ENCODE data around the gene HS3ST6.
"Not testable (repeated sequence)": the region's sequence is repeated elsewhere in the genome, so short reads cannot be mapped to it uniquely, and the experiment has no call there.

Gene HS3ST6

GRCh38 chr16:1924095-1924494, 5.9 kb upstream of the HS3ST6 start:
- DNase-seq: no peak

GRCh38 chr16:1923299-1924034, 5.3 kb upstream of the HS3ST6 start:
- DNase-seq: no peak

GRCh38 chr16:1922357-1922756, 4.1 kb upstream of the HS3ST6 start:
- no peak for DNase-seq

- DNase-seq: no peak
These were observed 2.5 kb upstream of the HS3ST6 start for GRCh38 chr16:1920727-1921171.

GRCh38 chr16:1920122-1920521, 1.9 kb upstream of the HS3ST6 start:
- not testable (repeated sequence) for DNase-seq

- no peak for DNase-seq
These were observed 1.2 kb upstream of the HS3ST6 start for GRCh38 chr16:1919327-1919998.

- no peak for DNase-seq
These were observed 407 bp downstream of the HS3ST6 start for GRCh38 chr16:1917665-1918350.

GRCh38 chr16:1917056-1917664, 1.1 kb downstream of the HS3ST6 start:
- no peak for DNase-seq

GRCh38 chr16:1916640-1916990, 1.6 kb downstream of the HS3ST6 start:
- no peak for DNase-seq

- no peak for DNase-seq
These were observed 2.2 kb downstream of the HS3ST6 start for GRCh38 chr16:1915732-1916639.

GRCh38 chr16:1914988-1915387, 3.2 kb downstream of the HS3ST6 start:
- DNase-seq: no peak

GRCh38 chr16:1914084-1914608, 4.1 kb downstream of the HS3ST6 start:
- DNase-seq: no peak

- DNase-seq: peak; percentile 52
These were observed 4.7 kb downstream of the HS3ST6 start for GRCh38 chr16:1913327-1914083.

GRCh38 chr16:1912215-1912543, 6.0 kb downstream of the HS3ST6 start:
- no peak for DNase-seq

- DNase-seq: no peak
These were observed 6.6 kb downstream of the HS3ST6 start for GRCh38 chr16:1911467-1912214.

- no peak for DNase-seq
These were observed 8.5 kb downstream of the HS3ST6 start for GRCh38 chr16:1909561-1910231.

- DNase-seq: no peak
These were observed 9.2 kb downstream of the HS3ST6 start for GRCh38 chr16:1908983-1909382.

- DNase-seq: no peak
These were observed 10.0 kb downstream of the HS3ST6 start for GRCh38 chr16:1908184-1908583.

GRCh38 chr16:1907226-1907860, 10.9 kb downstream of the HS3ST6 start:
- DNase-seq: no peak

GRCh38 chr16:1906846-1907165, 11.4 kb downstream of the HS3ST6 start:
- no peak for DNase-seq
